ENCODE measurements around the gene RNF144A. TPM values are rescaled to one million over a fixed set of nuclear protein-coding genes. Genes with fewer than 3 reads are reported as not detected.

RNF144A gene
- polyA plus RNA-seq, 1 experiment: 0.24 TPM

DNA sequence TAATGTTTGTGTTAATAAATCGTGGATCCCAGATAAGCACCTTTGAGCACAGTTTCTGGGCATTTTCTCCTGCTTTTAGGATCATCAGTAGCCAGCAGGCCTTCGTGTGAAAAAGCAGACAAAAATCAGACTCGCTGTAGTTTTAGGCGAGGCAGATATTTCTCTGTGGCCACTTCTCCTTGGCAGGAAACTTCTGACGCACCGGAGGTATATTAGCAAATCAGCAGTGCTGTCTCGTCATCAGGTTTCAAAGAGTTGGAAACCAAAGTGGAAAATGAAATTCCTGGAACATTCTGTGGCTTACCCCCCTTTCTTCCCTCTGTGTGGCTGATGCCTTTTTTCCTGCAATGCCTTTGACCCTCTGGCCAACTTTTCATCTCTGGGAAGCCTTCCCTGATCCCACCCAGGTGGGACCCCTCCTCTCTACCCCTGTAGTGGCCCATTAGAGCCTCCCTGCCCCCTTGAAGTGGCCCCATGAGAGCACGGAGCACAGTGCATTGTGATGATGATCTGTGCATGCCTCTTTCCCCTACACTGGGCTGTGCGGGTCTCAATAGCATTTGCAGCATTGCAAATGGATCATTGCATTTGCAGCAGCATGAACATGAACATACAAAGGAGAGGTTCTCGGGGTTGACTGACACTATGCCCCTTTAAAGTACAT is 93.3 kb downstream of the RNF144A start:
- no peaks in the 10 kb centered on the region; the same call in 1 of the 2 replicates for H3K9me3 ChIP-seq (ENCODE audit: control insufficient read depth, insufficient read depth, low read length)
- ChIA-PET POLR2A (no interaction called here), CTCF (no interaction called here)
- no peaks in the 10 kb centered on the region for H3K27me3 ChIP-seq (ENCODE audit: control insufficient read depth, insufficient read depth, low read length)
- TF ChIP-seq, protein P1, sequence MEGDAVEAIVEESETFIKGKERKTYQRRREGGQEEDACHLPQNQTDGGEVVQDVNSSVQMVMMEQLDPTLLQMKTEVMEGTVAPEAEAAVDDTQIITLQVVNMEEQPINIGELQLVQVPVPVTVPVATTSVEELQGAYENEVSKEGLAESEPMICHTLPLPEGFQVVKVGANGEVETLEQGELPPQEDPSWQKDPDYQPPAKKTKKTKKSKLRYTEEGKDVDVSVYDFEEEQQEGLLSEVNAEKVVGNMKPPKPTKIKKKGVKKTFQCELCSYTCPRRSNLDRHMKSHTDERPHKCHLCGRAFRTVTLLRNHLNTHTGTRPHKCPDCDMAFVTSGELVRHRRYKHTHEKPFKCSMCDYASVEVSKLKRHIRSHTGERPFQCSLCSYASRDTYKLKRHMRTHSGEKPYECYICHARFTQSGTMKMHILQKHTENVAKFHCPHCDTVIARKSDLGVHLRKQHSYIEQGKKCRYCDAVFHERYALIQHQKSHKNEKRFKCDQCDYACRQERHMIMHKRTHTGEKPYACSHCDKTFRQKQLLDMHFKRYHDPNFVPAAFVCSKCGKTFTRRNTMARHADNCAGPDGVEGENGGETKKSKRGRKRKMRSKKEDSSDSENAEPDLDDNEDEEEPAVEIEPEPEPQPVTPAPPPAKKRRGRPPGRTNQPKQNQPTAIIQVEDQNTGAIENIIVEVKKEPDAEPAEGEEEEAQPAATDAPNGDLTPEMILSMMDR (IDR thresholded peaks at IDR 0.05; ENCODE audit: low read depth, low read length): no peak
- no peak for DNase-seq (ENCODE audit: low read depth, low spot score)
- no peak overlapping the region for H3K27ac ChIP-seq (ENCODE audit: low read depth, low read length)
- no peak overlapping the region for H3K4me3 ChIP-seq (ENCODE audit: low read depth, low read length)

DNA sequence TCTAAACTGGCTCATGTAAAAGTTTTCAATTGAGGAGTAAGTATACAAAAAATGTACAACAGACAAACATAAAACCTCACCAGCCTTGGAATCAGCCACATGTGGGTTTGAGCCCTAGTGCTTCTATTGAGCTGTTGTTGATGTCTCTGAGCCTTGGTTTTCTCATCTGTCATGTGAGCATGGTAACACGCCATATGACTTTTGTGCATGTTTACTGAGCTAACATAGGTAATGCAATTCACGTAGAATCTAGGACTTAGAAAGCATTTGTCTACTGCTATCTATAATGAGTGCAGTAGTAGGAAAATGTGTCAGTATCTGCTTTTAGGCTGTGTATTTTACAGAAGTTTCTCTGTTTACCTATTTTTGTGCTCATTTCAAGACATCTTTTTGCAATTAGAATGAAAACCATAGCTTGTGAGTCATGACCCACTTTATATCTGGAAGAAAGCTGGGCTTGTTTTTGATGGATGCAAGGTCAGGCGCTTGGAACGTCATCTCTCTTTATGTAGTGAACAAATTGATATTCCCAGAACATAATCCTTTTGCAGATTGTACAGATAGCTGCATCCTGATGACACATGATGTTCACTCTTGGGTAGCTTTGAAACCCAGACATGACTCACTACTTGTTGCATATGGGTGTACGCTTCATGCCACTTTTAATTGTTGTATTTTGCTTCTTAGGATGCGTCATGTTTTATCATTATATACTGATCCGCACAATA is 94.3 kb downstream of the RNF144A start:
- POLR2A ChIA-PET: no interaction called here
- CTCF ChIA-PET: no interaction called here
- no peaks in the 10 kb centered on the region; the same call in 1 of the 2 replicates for H3K9me3 ChIP-seq (ENCODE audit: control insufficient read depth, insufficient read depth, low read length)
- no peak overlapping the region for H3K4me3 ChIP-seq (ENCODE audit: low read depth, low read length)
- no peak for DNase-seq (ENCODE audit: low read depth, low spot score)
- no peaks in the 10 kb centered on the region for H3K27me3 ChIP-seq (ENCODE audit: control insufficient read depth, insufficient read depth, low read length)
- H3K27ac ChIP-seq (ENCODE audit: low read depth, low read length): no peak overlapping the region
- TF ChIP-seq, protein P1 (IDR thresholded peaks at IDR 0.05; ENCODE audit: low read depth, low read length): no peak

GRCh38 chr2:7012141-7012764 is 95.0 kb downstream of the RNF144A start:
- no peaks in the 10 kb centered on the region; the same call in 1 of the 2 replicates for H3K9me3 ChIP-seq (ENCODE audit: control insufficient read depth, insufficient read depth, low read length)

DNA sequence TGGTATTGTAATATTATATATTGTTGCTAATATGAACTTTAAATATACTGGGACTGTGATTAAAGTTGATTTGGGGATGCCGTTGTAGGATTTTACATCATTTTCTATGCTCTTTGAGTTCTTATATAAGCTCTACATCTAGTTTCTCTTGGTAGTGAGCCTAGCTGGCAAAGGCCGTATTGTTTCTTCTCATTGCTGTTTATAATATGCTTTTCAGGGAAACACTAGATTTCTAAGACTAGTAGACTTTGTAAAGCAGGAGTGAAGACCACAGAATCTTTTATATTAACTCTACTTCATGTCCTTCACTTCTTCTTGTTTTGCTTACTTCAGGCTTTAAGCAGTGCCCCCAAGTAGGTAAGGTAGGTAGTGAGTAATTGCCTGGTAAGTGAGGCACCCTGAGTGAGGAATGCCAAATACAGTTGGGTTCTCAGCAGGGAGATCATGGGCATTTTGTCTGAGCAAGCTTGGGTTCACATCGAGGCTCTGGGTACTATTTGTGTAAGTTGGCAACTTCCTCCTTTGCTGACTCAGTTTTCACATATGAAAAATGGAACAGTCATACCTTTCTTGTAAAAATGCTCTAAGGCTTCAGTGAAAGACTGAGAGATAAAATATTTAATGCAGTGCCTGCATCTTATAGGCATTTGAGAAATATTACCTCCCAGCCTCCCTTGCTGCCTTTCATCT is 96.4 kb downstream of the RNF144A start:
- CTCF ChIA-PET: no interaction called here
- no peak for DNase-seq (ENCODE audit: low read depth, low spot score)
- POLR2A ChIA-PET: no interaction called here
- Histone ChIP-seq H3K9me3 (ENCODE audit: control insufficient read depth, insufficient read depth, low read length) (no peaks in the 10 kb centered on the region; the same call in 1 of the 2 replicates), H3K4me3 (ENCODE audit: low read depth, low read length) (no peak overlapping the region), H3K27ac (ENCODE audit: low read depth, low read length) (no peak overlapping the region), H3K27me3 (ENCODE audit: control insufficient read depth, insufficient read depth, low read length) (no peaks in the 10 kb centered on the region)
- TF ChIP-seq, protein P1 (IDR thresholded peaks at IDR 0.05; ENCODE audit: low read depth, low read length): no peak

More at GRCh38 chr2:7012141-7012764, 95.0 kb downstream of the RNF144A start:
- no peak overlapping the region for H3K27ac ChIP-seq (ENCODE audit: low read depth, low read length)
- no peaks in the 10 kb centered on the region for H3K27me3 ChIP-seq (ENCODE audit: control insufficient read depth, insufficient read depth, low read length)
- CTCF ChIA-PET: no interaction called here
- TF ChIP-seq, protein P1 (IDR thresholded peaks at IDR 0.05; ENCODE audit: low read depth, low read length): no peak
- no peak for DNase-seq (ENCODE audit: low read depth, low spot score)
- no peak overlapping the region for H3K4me3 ChIP-seq (ENCODE audit: low read depth, low read length)
- POLR2A ChIA-PET: no interaction called here
